Transverse colon (tissue), 4 donors: ENCODE results near the gene SLC36A3. TPM values are rescaled to one million over a fixed set of nuclear protein-coding genes. Genes with fewer than 3 reads are reported as not detected.

Experiments
- DNase-seq: peaks from one replicate; pipeline ENCODE4 v3.0.0-alpha.2; 2019
- H3K27ac ChIP-seq, 4 donors: fragments of 200-600 bp; sonication (generic); 2 replicates each; pipeline ENCODE4 v1.5.1; 2016 to 2018; ENCODE audit warnings: inconsistent platforms in 4 of 4
- H3K27me3 ChIP-seq: fragments of 200-600 bp; sonication (generic); 2 replicates; pipeline ENCODE4 v1.5.1; 2017; ENCODE audit warnings: inconsistent platforms
- H3K36me3 ChIP-seq, 4 donors: fragments of 200-600 bp; sonication (generic); 2 replicates each; pipeline ENCODE4 v1.5.1; 2017 to 2019; ENCODE audit warnings: inconsistent platforms in 4 of 4
- H3K4me1 ChIP-seq, 4 donors: fragments of 200-600 bp; sonication (generic); 2 replicates each; pipeline ENCODE4 v1.5.1; 2017 to 2020; ENCODE audit warnings: inconsistent platforms in 4 of 4
- H3K4me3 ChIP-seq, 4 donors: fragments of 200-600 bp; sonication (generic); 1 replicate in 1 of 4; 2 replicates in 3 of 4; pipeline versions ENCODE4 v1.5.1 to v1.6.1; 2017 to 2019; ENCODE audit warnings: inconsistent platforms in 4 of 4
- H3K9me3 ChIP-seq, 2 donors: fragments of 200-600 bp; sonication (generic); 2 replicates each; pipeline ENCODE4 v1.5.1; 2017 to 2019; ENCODE audit warnings: inconsistent platforms in 2 of 2
- CTCF ChIP-seq, 5 experiments: fragments of 200-600 bp in 3 of 5; fragments of 450-650 bp in 2 of 5; sonication (generic) in 3 of 5; IDR thresholded peaks; 1 replicate in 2 of 5; 2 replicates in 3 of 5; pipeline ENCODE4 v1.5.1; 2016 to 2017; ENCODE audit warnings: antibody characterized with exemption in 5 of 5, inconsistent platforms in 3 of 5, mild to moderate bottlenecking in 2 of 5, moderate library complexity in 1 of 5
- EP300 ChIP-seq: sonication (generic); formaldehyde crosslinking; IDR thresholded peaks from one replicate; pipeline ENCODE4 v1.6.1; 2017; ENCODE audit warnings: antibody characterized with exemption, low read depth
- POLR2A ChIP-seq: fragments of 450-650 bp; IDR thresholded peaks from one replicate; pipeline ENCODE4 v1.6.1; 2016; ENCODE audit warnings: antibody characterized with exemption, mild to moderate bottlenecking, moderate library complexity
- POLR2AphosphoS5 ChIP-seq, 3 donors: sonication (generic); formaldehyde crosslinking; IDR thresholded peaks; one replicate each; pipeline ENCODE4 v1.6.1; 2016; ENCODE audit warnings: antibody characterized with exemption in 3 of 3
- WGBS, 2 donors: methylation state at CpG; one replicate each; pipeline ENCODE4 v1.1.5; 2018; ENCODE audit warnings: low coverage in 1 of 2; 5-methylcytosine and 5-hydroxymethylcytosine counted together
- in situ Hi-C, 4 donors: fragments of 200-750 bp; cut with MboI; loops; one replicate each; pipeline versions ENCODE4 v1.15.0 to v1.15.1; 2017; ENCODE audit warnings: low sequenced_read_pairs in 3 of 4, low pct_ligation_motif_present in 1 of 4, low pct_unique_long_range_greater_than_20kb in 1 of 4
- intact Hi-C: fragments of 100-400 bp; cut with DNase I; formaldehyde crosslinking; loops from one replicate; pipeline ENCODE4 v1.15.1; 2023; ENCODE audit warnings: low total_unique reads
- total RNA-seq, 4 donors: library from RNA; depleted of rRNA; stranded (reverse); fragments of >200 nt; gene quantifications; one replicate each; pipeline ENCODE4 v1.1.0, GENCODE V29; 2016

SLC36A3 gene
- total RNA-seq, 4 donors from 2014 or later: not detected

- Histone ChIP-seq H3K27ac (no peak overlapping the region), H3K27me3 (peaks cover 3% of the 10 kb centered on the region), H3K9me3 (no peaks in the 10 kb centered on the region), H3K36me3 (no peaks in the 10 kb centered on the region), H3K4me1 (no peaks in the 10 kb centered on the region), H3K4me3 (no peak overlapping the region)
- intact Hi-C loops: no loop called here
- TF ChIP-seq EP300 (no peak), POLR2AphosphoS5 (IDR thresholded peaks at IDR 0.05) (no peak)
- DNase-seq: no peak
- in situ Hi-C loops: no loop called here
- 57 to 62% methylated on average over 5 of the region's 5 CpGs for WGBS, 2 donors
Observed at GRCh38 chr5:151295138-151295537, 8.4 kb downstream of the SLC36A3 start.

DNA sequence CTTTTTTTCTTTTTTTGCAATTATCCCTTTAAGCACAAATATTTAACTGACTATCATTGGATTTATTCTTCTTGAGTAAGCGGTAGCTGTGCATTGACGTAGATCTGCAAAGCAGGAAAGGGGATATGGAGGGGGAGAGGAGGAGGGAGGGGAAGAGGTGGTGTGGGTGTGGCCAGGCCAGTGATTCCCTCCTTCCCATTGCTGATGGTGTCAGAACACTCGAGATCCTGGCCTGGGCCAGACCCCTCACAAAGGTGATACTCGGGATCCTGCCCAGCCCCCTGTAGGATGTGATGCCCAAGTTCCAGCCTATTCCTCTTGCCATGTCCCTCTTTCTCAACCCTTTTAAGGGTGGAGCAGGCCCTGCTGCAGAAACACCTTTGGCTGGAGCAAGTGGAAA lies 9.9 kb downstream of the SLC36A3 start:
- no peak overlapping the region for H3K27ac ChIP-seq

DNA sequence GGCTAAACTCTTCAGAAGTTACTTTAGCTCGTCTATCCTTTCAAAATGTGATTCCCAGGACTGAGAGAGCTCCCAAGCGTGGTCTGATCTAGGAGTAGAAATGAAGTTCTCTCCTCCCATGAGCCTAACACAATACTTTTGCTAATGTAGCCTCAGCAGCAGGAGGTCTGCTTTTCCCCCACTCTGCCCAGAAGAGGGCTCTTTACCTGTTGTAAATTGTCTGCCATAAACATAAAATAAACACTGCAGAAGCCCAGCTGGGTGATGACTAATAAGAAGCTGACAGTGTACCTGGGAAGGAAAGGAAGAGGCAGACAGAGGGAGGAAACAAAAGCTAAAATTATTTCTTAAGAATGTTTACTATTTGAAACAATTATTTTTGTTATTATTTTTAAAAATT lies 15.4 kb downstream of the SLC36A3 start:
- no peaks in the 10 kb centered on the region for H3K27me3 ChIP-seq
- in situ Hi-C loops (no loop called here), intact Hi-C loops (no loop called here)
- TF ChIP-seq POLR2AphosphoS5 (IDR thresholded peaks at IDR 0.05) (no peak), POLR2A (no peak), CTCF (IDR thresholded peaks at IDR 0.05) (no peak), EP300 (no peak)
- no peak overlapping the region for H3K27ac ChIP-seq
- 33 to 44% methylated on average over 1 to 2 of the region's 2 CpGs for WGBS, 2 donors
- H3K4me3 ChIP-seq: no peak overlapping the region
- H3K4me1 ChIP-seq: no peaks in the 10 kb centered on the region
- no peaks in the 10 kb centered on the region for H3K9me3 ChIP-seq
- H3K36me3 ChIP-seq: no peaks in the 10 kb centered on the region
- DNase-seq: no peak

More for the DNA sequence above, 9.9 kb downstream of the SLC36A3 start:
- Histone ChIP-seq H3K4me3 (no peak overlapping the region), H3K36me3 (no peaks in the 10 kb centered on the region), H3K4me1 (no peaks in the 10 kb centered on the region), H3K27me3 (no peaks in the 10 kb centered on the region), H3K9me3 (no peaks in the 10 kb centered on the region)
- WGBS, 2 donors: 62% methylated on average over 4 of the region's 4 CpGs; no CpG with 5 or more reads in 1 of the 2 donors
- no peak for DNase-seq
- intact Hi-C loops (no loop called here), in situ Hi-C loops (no loop called here)
- TF ChIP-seq CTCF (IDR thresholded peaks at IDR 0.05) (no peak), POLR2A (no peak)

GRCh38 chr5:151286246-151286645 lies 17.3 kb downstream of the SLC36A3 start:
- Histone ChIP-seq H3K9me3 (no peaks in the 10 kb centered on the region), H3K27me3 (no peaks in the 10 kb centered on the region), H3K27ac (no peak overlapping the region), H3K36me3 (no peaks in the 10 kb centered on the region), H3K4me3 (no peak overlapping the region), H3K4me1 (no peaks in the 10 kb centered on the region)
- TF ChIP-seq EP300 (no peak), CTCF (IDR thresholded peaks at IDR 0.05) (no peak), POLR2A (no peak), POLR2AphosphoS5 (IDR thresholded peaks at IDR 0.05) (no peak)
- 67 to 72% methylated on average over 1 of the region's 1 CpG for WGBS, 2 donors
- no peak for DNase-seq
- intact Hi-C loops: no loop called here
- in situ Hi-C loops: no loop called here

GRCh38 chr5:151285683-151286082 lies 17.9 kb downstream of the SLC36A3 start:
- no peaks in the 10 kb centered on the region for H3K36me3 ChIP-seq
- DNase-seq: no peak
- intact Hi-C loops (no loop called here), in situ Hi-C loops (no loop called here)
- H3K27me3 ChIP-seq: no peaks in the 10 kb centered on the region
- TF ChIP-seq EP300 (no peak), POLR2A (no peak)
- WGBS, 2 donors: 68 to 81% methylated on average over 4 to 5 of the region's 5 CpGs
- no peak overlapping the region for H3K4me3 ChIP-seq
- no peaks in the 10 kb centered on the region for H3K4me1 ChIP-seq
- no peak overlapping the region for H3K27ac ChIP-seq
- no peaks in the 10 kb centered on the region for H3K9me3 ChIP-seq
